HG03060 (cell line): ENCODE data around the gene DUSP8.

Experiments
- ATAC-seq: cut with Tn5 transposase; IDR thresholded peaks from one replicate; pipeline ENCODE4 v1.9.1; 2021; ENCODE audit warnings: low read depth, moderate number of reproducible peaks; ENCODE audit not compliant: unreplicated experiment

The DUSP8 gene

GRCh38 chr11:1556278-1556902 is 15.7 kb downstream of the DUSP8 start:
- no peak for ATAC-seq

DNA sequence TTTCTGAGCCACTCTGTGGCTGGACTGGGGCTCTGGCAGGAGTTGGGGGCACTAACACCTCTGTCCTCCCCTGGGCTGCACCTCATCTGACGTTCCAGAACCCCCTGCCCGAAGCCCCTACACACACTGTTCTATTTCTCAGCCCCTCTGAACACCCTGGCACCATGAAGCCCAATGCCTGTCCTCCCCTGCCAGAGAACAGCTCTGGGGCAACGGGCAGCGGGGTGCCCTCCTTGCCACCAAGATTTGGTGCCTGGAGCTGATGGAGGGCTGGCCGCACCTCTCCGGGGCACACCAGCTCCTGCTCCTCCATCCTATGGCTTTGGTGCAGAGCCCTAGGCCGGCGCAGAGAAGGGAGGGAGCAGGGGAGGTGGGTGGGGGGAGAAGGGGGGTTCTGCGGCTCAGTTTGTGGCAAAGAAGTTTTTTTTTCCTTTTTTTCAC is 16.3 kb downstream of the DUSP8 start:
- no peak for ATAC-seq

DNA sequence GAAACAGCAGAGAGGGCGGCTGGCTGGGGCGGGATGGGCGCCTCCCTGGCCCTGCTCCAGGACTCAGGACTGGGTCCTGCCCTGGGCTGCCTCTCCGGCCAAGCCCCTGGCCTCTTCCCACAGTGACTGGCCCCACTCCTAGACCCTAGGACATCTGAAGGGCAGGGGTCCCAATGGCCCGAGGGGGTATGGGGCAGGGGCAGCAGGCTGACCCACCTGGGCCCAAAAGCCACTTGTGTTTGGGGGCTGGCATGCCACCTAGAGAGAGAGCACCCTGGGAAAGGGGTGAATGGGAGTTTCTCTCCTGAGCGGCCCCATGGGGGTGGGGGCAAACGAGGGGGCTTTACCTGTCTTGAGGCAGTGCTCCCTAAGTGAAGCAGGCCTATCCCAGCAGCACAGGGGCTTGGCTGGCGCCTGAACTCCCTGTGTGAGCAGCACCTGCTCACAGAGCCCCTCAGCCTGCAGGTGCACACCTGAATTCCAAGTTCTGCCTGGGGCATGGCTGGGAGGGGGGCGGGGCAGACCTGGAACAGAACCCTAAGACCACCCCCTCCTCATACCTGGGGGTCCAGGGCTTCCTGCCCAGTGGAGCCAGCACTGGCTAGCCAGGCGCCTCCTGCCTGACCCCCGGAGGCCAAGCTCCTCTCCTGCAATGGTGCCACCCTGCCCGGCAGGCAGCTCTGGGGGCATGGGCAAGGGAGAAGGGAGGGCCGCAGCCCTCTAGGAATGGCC is 16.9 kb downstream of the DUSP8 start:
- ATAC-seq: no peak

DNA sequence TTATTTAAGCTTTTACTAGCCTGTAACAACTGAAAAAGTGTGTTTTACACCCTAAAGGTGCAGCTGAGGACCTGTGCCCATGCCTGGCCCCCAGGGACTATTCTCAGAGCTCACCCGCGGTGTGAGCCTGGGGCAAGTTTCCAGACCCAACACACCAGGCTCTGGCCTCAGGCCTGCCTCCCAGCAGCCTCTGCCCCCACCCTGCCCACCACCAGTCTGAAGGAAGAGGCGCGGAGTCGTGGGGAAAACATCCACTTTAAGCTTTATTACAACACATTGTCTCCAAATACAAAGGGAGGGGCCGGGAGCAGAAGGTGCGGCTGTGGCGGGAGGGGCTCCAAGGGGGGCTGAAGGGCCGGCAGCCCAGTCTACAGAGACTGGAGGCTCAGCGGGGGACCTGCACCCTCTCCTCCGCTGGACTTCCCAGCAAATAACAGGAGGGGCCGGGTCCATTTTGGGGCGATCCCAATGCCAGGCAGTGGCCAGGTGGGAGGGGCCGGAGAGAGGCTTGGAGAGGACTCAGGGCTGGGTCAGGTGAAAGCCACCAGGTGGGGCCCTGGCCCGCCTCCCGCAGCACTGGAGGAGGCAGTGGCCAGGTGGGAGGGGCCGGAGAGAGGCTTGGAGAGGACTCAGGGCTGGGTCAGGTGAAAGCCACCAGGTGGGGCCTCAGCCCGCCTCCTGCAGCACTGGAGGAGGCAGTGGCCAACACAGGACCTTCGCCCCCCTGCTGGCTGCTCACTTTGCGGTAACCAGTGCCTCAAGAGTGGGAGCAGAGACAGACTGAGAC is 18.1 kb downstream of the DUSP8 start:
- no peak for ATAC-seq

GRCh38 chr11:1549338-1550330 is 22.4 kb downstream of the DUSP8 start:
- ATAC-seq: no peak

DNA sequence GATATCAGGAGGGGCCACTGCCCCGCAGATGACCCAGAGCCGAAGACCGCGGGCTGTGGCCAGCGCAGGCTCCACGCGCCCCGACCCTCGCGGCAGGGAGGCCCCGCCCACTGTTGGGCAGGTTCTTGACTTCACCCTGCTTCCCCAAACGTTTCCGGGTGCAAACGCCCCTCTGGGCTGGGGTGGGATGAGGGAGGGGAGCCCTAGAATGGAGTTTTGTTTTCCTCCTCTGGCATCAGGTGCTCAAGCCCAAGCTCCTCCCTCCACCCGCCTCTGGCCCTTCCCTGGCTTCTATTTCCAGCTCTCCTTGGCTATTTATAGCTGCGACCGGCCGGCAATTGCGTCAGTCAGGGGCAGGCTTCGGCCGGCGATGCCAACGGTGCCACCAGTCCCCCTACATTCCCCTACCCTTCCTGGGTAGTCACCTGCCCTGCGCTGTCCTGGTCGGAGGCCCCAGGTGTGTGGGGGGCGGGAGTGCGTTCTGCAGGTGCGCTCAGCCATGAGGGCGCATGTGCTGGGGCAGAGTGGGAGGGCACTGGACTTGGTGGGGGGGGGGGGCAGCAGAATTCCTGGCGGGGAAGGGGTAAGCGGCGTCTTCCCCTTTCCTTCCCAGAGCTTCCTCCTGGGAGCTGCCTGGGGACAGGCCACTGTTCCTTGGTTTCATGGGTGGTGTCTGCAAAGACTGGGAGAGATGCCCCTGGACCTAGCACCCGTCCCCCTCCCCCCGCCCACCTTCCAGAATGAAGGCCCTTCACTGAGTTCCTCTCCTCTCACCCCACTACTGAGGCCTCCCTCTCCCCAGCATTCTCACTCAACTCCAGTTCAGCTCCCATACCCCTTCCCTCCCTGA is 23.6 kb downstream of the DUSP8 start:
- no peak for ATAC-seq

DNA sequence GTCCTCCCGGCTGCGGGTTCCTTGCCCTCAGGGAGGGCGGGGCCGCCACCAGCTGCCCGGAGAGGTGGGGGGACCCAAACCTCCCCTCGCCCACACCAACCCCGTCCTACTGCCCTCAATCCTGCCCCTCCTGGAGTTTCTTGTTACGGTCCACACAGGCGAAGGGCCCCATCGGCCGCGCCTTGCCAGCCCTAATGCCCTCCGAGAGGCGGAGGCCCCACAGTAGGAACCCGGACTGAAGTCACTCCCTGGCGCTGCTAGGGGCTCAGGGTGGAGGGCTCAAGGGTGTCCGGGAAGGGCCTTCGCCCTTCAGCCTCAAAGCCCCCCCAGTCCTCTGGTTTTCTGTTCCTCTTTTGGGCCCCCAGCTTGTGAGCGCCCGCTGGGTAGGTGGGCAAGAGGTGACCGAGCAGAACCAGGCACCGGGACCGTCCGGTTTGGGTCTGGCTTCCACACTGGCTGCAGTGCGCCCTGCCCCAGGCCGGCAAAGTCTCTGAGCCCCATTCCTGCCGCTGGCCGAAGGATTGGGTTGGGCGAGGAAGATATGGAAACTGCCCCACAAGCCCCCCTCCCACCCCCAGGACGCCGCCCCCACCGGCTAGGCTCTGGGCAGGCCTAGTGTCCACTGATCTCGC is 24.5 kb downstream of the DUSP8 start:
- no peak for ATAC-seq

GRCh38 chr11:1546536-1547466 is 25.3 kb downstream of the DUSP8 start:
- ATAC-seq: no peak

- ATAC-seq: no peak
These were observed 26.0 kb downstream of the DUSP8 start for GRCh38 chr11:1546077-1546535.

DNA sequence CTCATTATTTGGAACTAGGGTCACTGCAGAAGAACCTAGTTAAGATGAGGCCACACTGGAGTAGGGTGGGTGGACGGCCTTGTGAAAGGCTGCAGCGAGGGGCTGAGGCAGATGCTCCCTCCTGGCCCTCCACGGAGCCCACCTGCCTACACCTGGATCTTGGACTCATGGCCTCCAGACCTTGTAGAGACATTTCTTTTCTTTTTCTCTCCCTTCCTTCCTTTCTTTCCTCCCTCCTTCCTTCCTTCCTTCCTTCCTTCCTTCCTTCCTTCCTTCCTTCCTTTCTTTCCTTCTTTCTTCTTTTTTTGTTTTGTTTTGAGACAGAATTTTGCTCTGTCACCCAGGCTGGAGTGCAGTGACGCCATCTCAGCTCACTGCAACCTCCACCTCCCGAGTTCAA is 26.6 kb downstream of the DUSP8 start:
- no peak for ATAC-seq

DNA sequence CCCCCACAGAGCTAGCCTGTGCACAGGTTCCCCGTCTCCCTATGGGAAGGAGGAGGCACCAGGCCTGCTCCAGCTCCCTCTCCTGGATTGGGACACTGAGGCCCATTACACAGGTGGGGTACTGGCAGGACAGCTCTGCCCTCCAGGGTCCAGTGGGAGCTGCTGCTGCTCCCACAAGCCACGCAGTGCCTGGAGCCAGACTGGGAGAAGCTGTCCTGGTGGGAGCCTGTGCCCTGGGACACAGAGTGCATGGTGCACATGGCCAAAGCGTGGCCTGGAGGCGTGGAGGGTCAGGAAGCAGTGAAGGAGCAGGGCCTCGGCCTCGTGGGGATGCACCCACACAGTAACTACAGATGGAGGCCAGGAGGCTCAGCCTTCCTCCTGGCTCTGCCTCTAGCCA is 27.5 kb downstream of the DUSP8 start:
- ATAC-seq: no peak

GRCh38 chr11:1543606-1544263 is 28.3 kb downstream of the DUSP8 start:
- no peak for ATAC-seq

DNA sequence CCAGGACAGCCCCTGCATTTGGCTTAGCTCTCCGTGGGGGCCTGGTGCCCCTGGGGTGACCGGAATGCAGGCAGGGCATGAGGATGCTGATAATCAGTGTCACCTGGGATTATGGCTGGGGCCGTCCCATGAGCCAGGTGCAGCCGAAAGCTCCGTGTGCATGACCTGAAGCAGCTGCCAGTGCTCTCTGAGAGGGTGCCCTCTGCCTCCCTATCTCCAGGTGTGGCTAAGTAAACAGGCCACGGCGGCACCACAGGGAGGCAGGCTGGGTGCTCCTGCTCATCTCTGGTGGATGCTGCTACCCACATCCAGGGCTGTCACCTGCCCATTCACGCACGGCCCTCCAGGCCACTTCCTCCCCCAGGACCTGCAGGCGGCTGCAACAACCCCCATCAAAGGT is 29.8 kb downstream of the DUSP8 start:
- ATAC-seq: no peak

GRCh38 chr11:1541474-1542204 is 30.4 kb downstream of the DUSP8 start:
- ATAC-seq: no peak

GRCh38 chr11:1540074-1540473 is 32.0 kb downstream of the DUSP8 start:
- ATAC-seq: no peak

- ATAC-seq: no peak
These were observed 33.9 kb downstream of the DUSP8 start for GRCh38 chr11:1538153-1538552.
